ENCODE results near the gene RPTN.

DNA sequence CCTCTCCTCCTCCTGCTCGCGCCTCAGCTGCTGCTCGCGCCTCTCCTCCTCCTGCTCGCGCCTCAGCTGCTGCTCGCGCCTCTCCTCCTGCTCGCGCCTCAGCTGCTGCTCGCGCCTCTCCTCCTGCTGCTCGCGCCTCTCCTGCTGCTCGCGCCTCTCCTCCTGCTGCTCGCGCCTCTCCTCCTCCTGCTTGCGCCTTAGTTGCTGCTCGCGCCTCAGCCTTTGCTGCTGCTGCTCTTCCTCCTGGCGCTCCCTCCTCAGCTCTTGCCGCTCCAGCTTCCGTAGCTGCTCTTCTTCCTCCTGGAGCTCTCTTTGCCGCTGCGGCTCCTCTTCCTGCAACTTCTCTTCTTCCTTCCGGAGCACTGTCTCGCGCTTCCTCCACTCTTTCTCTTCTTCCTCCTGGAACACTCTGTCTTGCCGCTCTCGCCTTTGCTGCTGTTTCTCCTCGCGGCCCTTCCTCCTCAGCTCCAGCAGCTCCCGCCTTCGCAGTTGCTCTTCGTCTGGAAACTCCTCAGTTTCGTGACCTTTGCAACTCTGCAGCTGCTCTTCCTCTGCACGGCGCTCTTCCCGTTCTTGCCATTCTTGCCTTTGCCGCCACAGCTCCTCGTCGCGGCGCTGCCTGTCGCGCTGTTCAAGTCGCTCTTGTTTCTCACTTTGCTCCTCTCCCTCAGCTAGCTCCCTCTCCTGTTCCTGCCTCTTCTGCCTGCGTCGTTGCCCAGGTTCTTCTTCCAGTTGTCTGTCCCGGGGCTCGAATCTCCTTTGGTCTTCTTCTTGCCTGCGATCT, 46.7 kb downstream of the RPTN start:
- TF ChIP-seq POLR2AphosphoS5 (IDR thresholded peaks at IDR 0.05; ENCODE audit: low read depth, low read length) (no peak), SIN3A (IDR thresholded peaks at IDR 0.05; ENCODE audit: borderline replicate concordance, insufficient read depth, low read depth, low read length) (no peak)
- TF ChIP-seq, protein P1, sequence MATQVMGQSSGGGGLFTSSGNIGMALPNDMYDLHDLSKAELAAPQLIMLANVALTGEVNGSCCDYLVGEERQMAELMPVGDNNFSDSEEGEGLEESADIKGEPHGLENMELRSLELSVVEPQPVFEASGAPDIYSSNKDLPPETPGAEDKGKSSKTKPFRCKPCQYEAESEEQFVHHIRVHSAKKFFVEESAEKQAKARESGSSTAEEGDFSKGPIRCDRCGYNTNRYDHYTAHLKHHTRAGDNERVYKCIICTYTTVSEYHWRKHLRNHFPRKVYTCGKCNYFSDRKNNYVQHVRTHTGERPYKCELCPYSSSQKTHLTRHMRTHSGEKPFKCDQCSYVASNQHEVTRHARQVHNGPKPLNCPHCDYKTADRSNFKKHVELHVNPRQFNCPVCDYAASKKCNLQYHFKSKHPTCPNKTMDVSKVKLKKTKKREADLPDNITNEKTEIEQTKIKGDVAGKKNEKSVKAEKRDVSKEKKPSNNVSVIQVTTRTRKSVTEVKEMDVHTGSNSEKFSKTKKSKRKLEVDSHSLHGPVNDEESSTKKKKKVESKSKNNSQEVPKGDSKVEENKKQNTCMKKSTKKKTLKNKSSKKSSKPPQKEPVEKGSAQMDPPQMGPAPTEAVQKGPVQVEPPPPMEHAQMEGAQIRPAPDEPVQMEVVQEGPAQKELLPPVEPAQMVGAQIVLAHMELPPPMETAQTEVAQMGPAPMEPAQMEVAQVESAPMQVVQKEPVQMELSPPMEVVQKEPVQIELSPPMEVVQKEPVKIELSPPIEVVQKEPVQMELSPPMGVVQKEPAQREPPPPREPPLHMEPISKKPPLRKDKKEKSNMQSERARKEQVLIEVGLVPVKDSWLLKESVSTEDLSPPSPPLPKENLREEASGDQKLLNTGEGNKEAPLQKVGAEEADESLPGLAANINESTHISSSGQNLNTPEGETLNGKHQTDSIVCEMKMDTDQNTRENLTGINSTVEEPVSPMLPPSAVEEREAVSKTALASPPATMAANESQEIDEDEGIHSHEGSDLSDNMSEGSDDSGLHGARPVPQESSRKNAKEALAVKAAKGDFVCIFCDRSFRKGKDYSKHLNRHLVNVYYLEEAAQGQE (IDR thresholded peaks at IDR 0.05; ENCODE audit: insufficient read depth in 1 of 2, low read depth in 2 of 2, low read length in 1 of 2): no peak
- TF ChIP-seq, protein P2, sequence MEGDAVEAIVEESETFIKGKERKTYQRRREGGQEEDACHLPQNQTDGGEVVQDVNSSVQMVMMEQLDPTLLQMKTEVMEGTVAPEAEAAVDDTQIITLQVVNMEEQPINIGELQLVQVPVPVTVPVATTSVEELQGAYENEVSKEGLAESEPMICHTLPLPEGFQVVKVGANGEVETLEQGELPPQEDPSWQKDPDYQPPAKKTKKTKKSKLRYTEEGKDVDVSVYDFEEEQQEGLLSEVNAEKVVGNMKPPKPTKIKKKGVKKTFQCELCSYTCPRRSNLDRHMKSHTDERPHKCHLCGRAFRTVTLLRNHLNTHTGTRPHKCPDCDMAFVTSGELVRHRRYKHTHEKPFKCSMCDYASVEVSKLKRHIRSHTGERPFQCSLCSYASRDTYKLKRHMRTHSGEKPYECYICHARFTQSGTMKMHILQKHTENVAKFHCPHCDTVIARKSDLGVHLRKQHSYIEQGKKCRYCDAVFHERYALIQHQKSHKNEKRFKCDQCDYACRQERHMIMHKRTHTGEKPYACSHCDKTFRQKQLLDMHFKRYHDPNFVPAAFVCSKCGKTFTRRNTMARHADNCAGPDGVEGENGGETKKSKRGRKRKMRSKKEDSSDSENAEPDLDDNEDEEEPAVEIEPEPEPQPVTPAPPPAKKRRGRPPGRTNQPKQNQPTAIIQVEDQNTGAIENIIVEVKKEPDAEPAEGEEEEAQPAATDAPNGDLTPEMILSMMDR (IDR thresholded peaks at IDR 0.05): no peak
